CD4-positive, alpha-beta T cell treated with Interleukin-4 for 4 hours (primary cell): ENCODE results near the gene HNRNPM.
"Not testable (repeated sequence)": the region's sequence is repeated elsewhere in the genome, so short reads cannot be mapped to it uniquely, and the experiment has no call there.

Source experiments
- DNase-seq: peaks from one replicate; pipeline ENCODE4 v3.0.0-alpha.2; 2020

HNRNPM gene

GRCh38 chr19:8429044-8429443, 15.7 kb upstream of the HNRNPM start:
- DNase-seq, result no peak

GRCh38 chr19:8429826-8430225, 14.9 kb upstream of the HNRNPM start:
- DNase-seq, result no peak

- DNase-seq, result no peak
Measured at GRCh38 chr19:8430650-8431049, 14.1 kb upstream of the HNRNPM start.

- DNase-seq, result no peak
Measured at GRCh38 chr19:8438236-8438635, 6.5 kb upstream of the HNRNPM start.

GRCh38 chr19:8441725-8442544, 2.8 kb upstream of the HNRNPM start:
- DNase-seq, result no peak

GRCh38 chr19:8444140-8444676, 567 bp upstream of the HNRNPM start:
- DNase-seq, result not testable (repeated sequence)

- peak; percentile 22 for DNase-seq
Measured at GRCh38 chr19:8445488-8446001, 770 bp downstream of the HNRNPM start.

GRCh38 chr19:8446061-8446709, 1.4 kb downstream of the HNRNPM start:
- no peak for DNase-seq

- DNase-seq, result no peak
Measured at GRCh38 chr19:8449830-8450229, 5.1 kb downstream of the HNRNPM start.

GRCh38 chr19:8451377-8451776, 6.6 kb downstream of the HNRNPM start:
- no peak for DNase-seq

- peak; percentile 47 for DNase-seq
Measured at GRCh38 chr19:8451885-8452284, 7.1 kb downstream of the HNRNPM start.

GRCh38 chr19:8452446-8453123, 7.8 kb downstream of the HNRNPM start:
- DNase-seq, result no peak

- no peak for DNase-seq
Measured at GRCh38 chr19:8453616-8454015, 8.8 kb downstream of the HNRNPM start.

GRCh38 chr19:8454218-8454617, 9.4 kb downstream of the HNRNPM start:
- DNase-seq, result no peak

- no peak for DNase-seq
Measured at GRCh38 chr19:8455018-8455417, 10.2 kb downstream of the HNRNPM start.

- no peak for DNase-seq
Measured at GRCh38 chr19:8456064-8456463, 11.3 kb downstream of the HNRNPM start.

GRCh38 chr19:8457209-8457608, 12.4 kb downstream of the HNRNPM start:
- DNase-seq, result no peak

- DNase-seq, result no peak
Measured at GRCh38 chr19:8457827-8458226, 13.1 kb downstream of the HNRNPM start.

GRCh38 chr19:8458380-8458779, 13.6 kb downstream of the HNRNPM start:
- no peak for DNase-seq

GRCh38 chr19:8459095-8459494, 14.3 kb downstream of the HNRNPM start:
- no peak for DNase-seq

- no peak for DNase-seq
Measured at GRCh38 chr19:8459520-8460270, 14.9 kb downstream of the HNRNPM start.

- DNase-seq, result no peak
Measured at GRCh38 chr19:8460516-8461298, 15.9 kb downstream of the HNRNPM start.
